H54 (cell line): Measurements from ENCODE around the gene NGF.
"Not testable (repeated sequence)": the region's sequence is repeated elsewhere in the genome, so short reads cannot be mapped to it uniquely, and the experiment has no call there.

ENCODE experiments used
- DNase-seq: peaks from one replicate; pipeline ENCODE4 v3.0.0; 2011; ENCODE audit warnings: low spot score, mixed read lengths; ENCODE audit not compliant: insufficient read length
- FAIRE-seq: peaks from 3 replicates; lab custom pipeline; 2011; peaks lifted over from hg19 to GRCh38; lab: Jason Lieb, UNC
- POLR2A ChIP-seq: IDR thresholded peaks from 2 replicates; pipeline ENCODE4 v1.6.1; 2011; ENCODE audit warnings: low read depth, mild to moderate bottlenecking, low read length

NGF gene

DNA sequence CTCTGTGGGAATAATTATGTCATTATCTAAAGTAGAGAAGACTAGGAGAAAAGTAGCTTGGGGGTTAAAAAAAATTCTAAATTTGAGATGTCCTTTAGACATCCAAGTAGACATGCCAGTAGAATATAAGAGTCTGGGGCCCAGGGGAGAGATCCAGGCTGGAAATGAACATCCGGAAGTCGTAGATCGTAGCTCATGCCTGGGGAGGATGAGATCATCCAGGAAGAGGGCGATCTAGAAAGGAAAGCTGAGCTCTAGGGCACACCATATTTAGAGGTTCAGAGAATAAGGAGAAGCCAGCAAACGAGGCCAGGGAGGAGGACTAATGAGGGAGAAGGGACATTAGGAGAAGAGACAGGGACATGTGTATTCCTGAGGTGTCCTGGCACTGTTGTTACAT is 12.2 kb downstream of the NGF start:
- no peak for DNase-seq

GRCh38 chr1:115324649-115325420 is 13.2 kb downstream of the NGF start:
- TF ChIP-seq POLR2A = no peak
- FAIRE-seq (no peak), DNase-seq (no peak)

More for the DNA sequence above, 12.2 kb downstream of the NGF start:
- FAIRE-seq = no peak
- TF ChIP-seq POLR2A = no peak

GRCh38 chr1:115323366-115324004 is 14.6 kb downstream of the NGF start:
- FAIRE-seq = no peak
- no peak for TF ChIP-seq POLR2A
- no peak for DNase-seq

GRCh38 chr1:115322631-115323030 is 15.4 kb downstream of the NGF start:
- DNase-seq (no peak), FAIRE-seq (no peak)
- TF ChIP-seq POLR2A = no peak

- no peak for DNase-seq
- no peak for FAIRE-seq
- TF ChIP-seq POLR2A = no peak
Measured at GRCh38 chr1:115320377-115320776, 17.7 kb downstream of the NGF start.

DNA sequence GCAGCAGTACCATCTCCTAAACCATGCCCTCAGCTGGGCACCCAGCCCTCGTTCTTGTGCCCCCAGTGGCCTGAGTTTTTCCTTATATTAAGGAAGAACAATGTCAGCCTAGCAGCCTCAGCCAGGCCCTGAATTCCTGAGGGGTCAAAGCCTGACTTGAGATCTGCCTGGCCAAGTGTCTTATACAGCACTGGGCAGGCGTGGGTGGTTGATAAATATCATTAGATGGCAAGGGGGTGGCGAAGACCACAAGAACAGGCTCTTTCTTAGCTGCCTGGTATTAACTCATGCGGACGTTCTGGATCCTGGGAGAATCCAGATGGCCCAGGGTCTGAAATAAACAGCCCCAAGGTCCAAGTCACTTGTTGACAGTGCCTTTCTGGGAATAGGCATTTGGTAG is 18.3 kb downstream of the NGF start:
- no peak for TF ChIP-seq POLR2A
- DNase-seq = no peak
- no peak for FAIRE-seq

- FAIRE-seq = no peak
- DNase-seq = no peak
- no peak for TF ChIP-seq POLR2A
Measured at GRCh38 chr1:115317101-115318012, 20.7 kb downstream of the NGF start.

- no peak for TF ChIP-seq POLR2A
- no peak for FAIRE-seq
- DNase-seq = no peak
Measured at GRCh38 chr1:115314765-115315164, 23.3 kb downstream of the NGF start.

- DNase-seq = no peak
- FAIRE-seq = no peak
- TF ChIP-seq POLR2A = no peak
Measured at GRCh38 chr1:115314092-115314491, 24.0 kb downstream of the NGF start.

DNA sequence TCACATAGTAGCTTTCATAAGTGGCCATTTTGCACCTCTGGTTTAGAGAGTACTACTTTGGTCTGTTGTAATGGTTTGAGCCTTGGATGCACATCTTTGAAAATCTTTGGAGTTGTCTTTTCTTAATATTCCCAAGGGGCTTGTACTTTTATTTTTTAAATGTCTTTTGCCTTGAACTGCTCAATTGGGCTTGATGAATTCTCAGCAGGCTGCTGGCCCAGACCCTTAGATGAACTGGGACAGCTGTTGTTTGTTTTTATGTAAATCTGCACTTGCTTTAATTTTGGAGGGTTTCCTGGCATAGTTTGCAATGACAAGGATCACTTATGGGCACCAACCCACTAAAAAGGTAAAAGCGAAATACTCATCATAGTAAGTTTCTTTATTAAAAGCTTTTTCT is 24.9 kb downstream of the NGF start:
- TF ChIP-seq POLR2A = no peak
- FAIRE-seq = no peak
- no peak for DNase-seq

DNA sequence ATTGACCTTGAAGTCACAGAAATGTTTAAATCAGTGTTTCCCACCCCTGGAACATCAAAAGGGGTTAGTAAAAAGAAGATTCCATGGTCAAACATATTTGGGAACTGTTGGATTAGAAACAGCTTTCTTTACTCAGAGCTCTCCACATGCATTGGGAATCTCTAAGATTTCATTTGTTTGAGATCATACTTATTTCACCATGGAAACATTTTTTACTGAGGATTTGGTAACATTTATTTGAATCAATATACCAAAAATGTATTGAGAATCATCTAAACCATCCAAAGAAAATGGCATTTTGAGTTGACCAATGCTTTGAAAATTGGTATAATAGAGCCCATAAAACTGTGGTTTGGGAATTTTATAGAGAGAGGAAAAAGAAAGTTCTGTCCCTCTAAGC is 25.3 kb downstream of the NGF start:
- DNase-seq (no peak), FAIRE-seq (no peak)
- no peak for TF ChIP-seq POLR2A

DNA sequence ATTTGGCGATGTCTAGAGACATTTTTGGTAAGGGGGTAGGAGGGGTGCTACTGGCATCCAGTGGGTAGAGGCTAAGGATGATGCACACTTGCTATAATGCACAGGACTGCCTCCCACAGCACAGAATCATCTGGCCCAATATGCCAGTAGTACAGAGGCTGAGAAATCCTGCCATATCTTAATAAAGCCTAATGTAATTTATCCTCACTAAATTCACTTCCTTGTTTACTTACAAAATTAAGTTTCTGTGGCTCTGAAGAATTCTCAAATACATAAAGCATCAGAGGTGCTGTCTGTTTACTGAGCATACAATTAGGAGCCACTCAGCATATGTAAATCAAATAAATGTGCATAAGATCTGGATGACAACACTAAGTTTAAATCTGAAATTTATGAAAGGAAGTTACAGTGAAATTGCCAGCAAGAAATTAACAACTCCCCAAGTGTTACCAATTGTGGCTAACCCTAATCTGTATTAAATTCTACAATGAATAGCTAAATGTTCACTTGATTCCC is 26.5 kb downstream of the NGF start:
- DNase-seq = no peak
- no peak for FAIRE-seq
- no peak for TF ChIP-seq POLR2A

DNA sequence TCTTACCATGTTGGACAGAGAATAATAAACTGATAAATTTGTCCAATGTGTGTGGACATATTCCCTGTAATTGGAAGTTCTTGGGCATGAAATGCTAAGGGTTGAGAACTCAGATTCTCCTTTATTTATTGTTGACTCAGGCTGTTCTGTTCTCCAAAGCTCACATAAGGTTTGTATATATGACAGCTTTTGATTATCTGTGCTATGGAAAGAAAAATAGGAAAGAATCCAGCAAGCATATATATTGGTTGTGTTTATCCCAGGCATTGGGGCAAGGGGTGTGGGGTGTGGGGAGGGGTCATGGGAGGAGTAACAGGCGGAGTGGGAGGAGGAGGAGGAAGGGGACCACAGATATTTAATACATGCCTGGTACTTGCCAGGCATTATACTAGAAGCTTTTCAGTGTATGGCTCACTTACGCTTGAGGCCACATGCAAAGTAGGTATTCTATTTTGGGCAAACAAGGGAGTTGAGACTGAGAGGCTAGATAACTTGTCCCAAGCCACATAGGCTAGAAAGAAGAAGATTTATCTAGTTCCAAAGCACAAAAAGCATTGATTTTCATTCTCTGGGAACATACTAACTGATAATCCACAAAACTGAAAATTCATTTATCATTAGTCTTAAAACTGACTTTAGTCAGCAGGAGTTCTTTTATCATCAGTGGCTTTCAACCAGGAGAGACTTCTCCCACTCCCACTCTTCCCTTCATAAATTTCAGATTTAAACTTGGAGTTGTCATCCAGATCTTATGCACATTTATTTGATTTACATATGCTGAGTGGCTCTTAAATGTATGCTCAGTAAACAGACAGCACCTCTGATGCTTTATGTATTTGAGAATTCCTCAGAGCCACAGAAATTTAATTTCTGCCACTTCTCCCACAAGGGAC is 27.2 kb downstream of the NGF start:
- DNase-seq (no peak), FAIRE-seq (no peak)
- no peak for TF ChIP-seq POLR2A

- not testable (repeated sequence) for DNase-seq, FAIRE-seq
Measured at GRCh38 chr1:115309504-115309903, 28.5 kb downstream of the NGF start.
